Adrenal gland (tissue), 12 donors: ENCODE data around the gene SVOP. TPM values are rescaled to one million over a fixed set of nuclear protein-coding genes. Genes with fewer than 3 reads are reported as not detected.

Source experiments
- DNase-seq, 7 donors: peaks; one replicate each; pipeline ENCODE4 v3.0.0-alpha.2; 2019 to 2020
- H3K27ac ChIP-seq, 5 donors: fragments of 200-600 bp; sonication (generic) in 4 of 5; 1 replicate in 3 of 5; 2 replicates in 2 of 5; pipeline versions ENCODE4 v1.5.1 to v1.8.0; 2016 to 2020; ENCODE audit warnings: mild to moderate bottlenecking in 1 of 5
- H3K27me3 ChIP-seq: fragments of 200-600 bp; 2 replicates; pipeline ENCODE4 v1.8.0; 2021
- H3K36me3 ChIP-seq, 2 donors: fragments of 200-600 bp; replicated peaks in 1 of 2; 1 replicate in 1 of 2; 2 replicates in 1 of 2; pipeline versions ENCODE4 v1.5.1 to v1.8.0; 2018 to 2022
- H3K4me1 ChIP-seq, 2 donors: fragments of 200-600 bp; replicated peaks in 1 of 2; 1 replicate in 1 of 2; 2 replicates in 1 of 2; pipeline versions ENCODE4 v1.5.1 to v1.8.0; 2018 to 2021
- H3K4me3 ChIP-seq, 4 donors: fragments of 200-600 bp; sonication (generic) in 3 of 4; one replicate each; pipeline ENCODE4 v1.5.1; 2016 to 2018
- H3K9me3 ChIP-seq, 3 donors: fragments of 200-600 bp; sonication (generic) in 1 of 3; replicated peaks in 1 of 3; 1 replicate in 2 of 3; 2 replicates in 1 of 3; pipeline versions ENCODE4 v1.5.1 to v1.8.0; 2016 to 2021
- POLR2A ChIP-seq, 2 donors: fragments of 450-650 bp; IDR thresholded peaks; one replicate each; pipeline ENCODE4 v1.6.1; 2017; ENCODE audit warnings: antibody characterized with exemption in 2 of 2, mild to moderate bottlenecking in 2 of 2, moderate library complexity in 1 of 2
- WGBS, 4 donors: extraction: QIAGEN DNeasy Blood & Tissue Kit in 2 of 4; methylation state at CpG; one replicate each; pipeline versions ENCODE4 v1.1.5 to v1.1.7; 2013 to 2017; 5-methylcytosine and 5-hydroxymethylcytosine counted together
- intact Hi-C, 2 donors: fragments of 100-400 bp; cut with DNase I; formaldehyde crosslinking; loops; one replicate each; pipeline versions ENCODE4 v1.14.1 to v1.15.0; 2022 to 2023
- polyA plus RNA-seq, 3 donors: library from polyadenylated mRNA; stranded (reverse); fragments of 200-250 nt in 2 of 3; fragments of 350-450 nt in 1 of 3; fragmentation: Illumina TruSeq in 1 of 3; extraction: RNeasy Lipid Tissue Mini Kit (QIAGEN cat#74804) in 1 of 3; gene quantifications; one replicate each; pipeline ENCODE4 v1.2.3, GENCODE V29; 2013 to 2014
- total RNA-seq, 9 donors: library from RNA; depleted of rRNA in 4 of 9; stranded (reverse); fragments of >200 nt in 4 of 9; fragments of 120-200 nt in 1 of 9; fragmentation: NEBNext Ultra II Directional in 1 of 9; extraction: Animal tissue kit (Norgen Biotek cat#: 25700) in 1 of 9; gene quantifications; one replicate each; pipeline versions ENCODE4 v1.1.0 to v1.2.4, GENCODE V29; 2013 to 2023
- TF ChIP-seq, protein P1 (sequence below), 6 experiments: fragments of 450-650 bp in 4 of 6; fragments of 200-600 bp in 2 of 6; sonication (generic) in 1 of 6; IDR thresholded peaks; 1 replicate in 5 of 6; 2 replicates in 1 of 6; pipeline versions ENCODE4 v1.5.1 to v1.8.0; 2016 to 2021; ENCODE audit warnings: antibody characterized with exemption in 6 of 6, mild to moderate bottlenecking in 2 of 6, moderate library complexity in 1 of 6
- donor health status: healthy with polysubstance abuse.
- donor health status: Bipolar disorder and iron deficiency.
- donor health status: DM: yes; HTN: yes; CAD: no.
- donor health status: DM: no; HTN: no; CAD: no.
- donor health status: DM: no; HTN: no; CAD: no.
- donor health status: DM: yes; HTN: yes; CAD: no.

SVOP gene
- total and polyA plus RNA-seq, 12 donors, result 0.08 to 2.6 (median 0.98) TPM; not detected in 4

DNA sequence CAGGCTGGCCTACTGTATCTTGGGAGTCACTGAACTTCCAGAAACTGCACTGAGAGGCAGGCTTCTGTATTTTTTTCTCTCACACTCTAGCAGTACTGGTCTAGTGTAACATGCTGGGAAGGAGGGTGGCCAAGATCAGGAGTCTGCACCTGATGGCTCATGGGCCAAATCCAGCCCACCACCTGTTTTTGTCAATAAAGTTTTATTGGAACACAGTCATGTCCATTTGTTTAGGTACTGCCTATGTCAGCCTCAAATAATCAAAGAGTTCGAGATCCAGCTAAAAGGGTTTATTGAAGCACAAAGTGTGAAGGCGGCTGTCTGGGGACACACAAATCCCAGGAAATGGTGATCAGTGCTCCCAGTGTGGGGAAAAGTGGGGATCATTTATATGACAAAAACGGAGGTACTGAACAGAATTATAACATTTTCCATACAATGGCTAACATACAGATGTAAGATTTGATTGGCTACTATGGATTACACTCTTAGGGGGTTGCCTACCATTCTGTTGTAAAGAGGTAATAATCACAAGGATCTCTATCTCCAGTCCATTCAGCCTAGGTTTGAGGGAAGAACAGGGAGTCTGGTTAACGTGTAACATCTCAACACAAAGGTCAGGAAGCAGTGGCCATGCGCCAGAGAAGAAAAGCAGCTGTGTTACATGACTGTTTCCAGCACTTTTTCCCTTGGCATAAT is 44.4 kb upstream of the SVOP start:
- no peak for DNase-seq
- H3K9me3 ChIP-seq, result no peaks in the 10 kb centered on the region
- TF ChIP-seq POLR2A (IDR thresholded peaks at IDR 0.05), result no peak
- TF ChIP-seq, protein P1, sequence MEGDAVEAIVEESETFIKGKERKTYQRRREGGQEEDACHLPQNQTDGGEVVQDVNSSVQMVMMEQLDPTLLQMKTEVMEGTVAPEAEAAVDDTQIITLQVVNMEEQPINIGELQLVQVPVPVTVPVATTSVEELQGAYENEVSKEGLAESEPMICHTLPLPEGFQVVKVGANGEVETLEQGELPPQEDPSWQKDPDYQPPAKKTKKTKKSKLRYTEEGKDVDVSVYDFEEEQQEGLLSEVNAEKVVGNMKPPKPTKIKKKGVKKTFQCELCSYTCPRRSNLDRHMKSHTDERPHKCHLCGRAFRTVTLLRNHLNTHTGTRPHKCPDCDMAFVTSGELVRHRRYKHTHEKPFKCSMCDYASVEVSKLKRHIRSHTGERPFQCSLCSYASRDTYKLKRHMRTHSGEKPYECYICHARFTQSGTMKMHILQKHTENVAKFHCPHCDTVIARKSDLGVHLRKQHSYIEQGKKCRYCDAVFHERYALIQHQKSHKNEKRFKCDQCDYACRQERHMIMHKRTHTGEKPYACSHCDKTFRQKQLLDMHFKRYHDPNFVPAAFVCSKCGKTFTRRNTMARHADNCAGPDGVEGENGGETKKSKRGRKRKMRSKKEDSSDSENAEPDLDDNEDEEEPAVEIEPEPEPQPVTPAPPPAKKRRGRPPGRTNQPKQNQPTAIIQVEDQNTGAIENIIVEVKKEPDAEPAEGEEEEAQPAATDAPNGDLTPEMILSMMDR (IDR thresholded peaks at IDR 0.05), result no peak
- H3K4me3 ChIP-seq, result no peak overlapping the region
- intact Hi-C loops, result no loop called here
- H3K4me1 ChIP-seq, result no peaks in the 10 kb centered on the region
- H3K27me3 ChIP-seq, result no peaks in the 10 kb centered on the region
- WGBS, 4 donors, result 87 to 93% (median 92%) methylated on average over 5 of the region's 5 CpGs
- peaks cover 0 to 30% of the 10 kb centered on the region in 2 donors for H3K36me3 ChIP-seq
- H3K27ac ChIP-seq, result no peak overlapping the region

DNA sequence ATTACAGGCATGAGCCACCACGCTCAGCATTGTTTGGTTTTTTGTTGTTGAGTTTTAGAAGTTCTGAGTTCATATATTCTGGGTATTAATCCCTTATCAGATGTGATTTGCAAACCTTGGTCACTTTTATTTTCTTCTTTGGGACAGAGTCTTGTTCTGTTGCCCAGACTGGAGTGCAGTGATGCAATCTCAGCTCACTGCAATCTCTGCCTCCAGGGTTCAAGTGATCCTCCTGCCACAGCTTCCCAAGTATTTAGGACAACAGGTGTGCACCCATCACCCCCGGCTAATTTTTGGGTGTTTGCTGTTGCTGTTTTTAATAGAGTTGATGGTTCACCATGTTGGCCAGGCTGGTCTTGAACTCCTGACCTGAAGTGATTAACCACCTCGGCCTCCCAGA is 43.3 kb upstream of the SVOP start:
- H3K4me1 ChIP-seq, result no peaks in the 10 kb centered on the region
- intact Hi-C loops, result no loop called here
- no peak overlapping the region for H3K27ac ChIP-seq
- no peak for TF ChIP-seq POLR2A (IDR thresholded peaks at IDR 0.05)
- TF ChIP-seq, protein P1 (IDR thresholded peaks at IDR 0.05), result no peak
- no peak overlapping the region for H3K4me3 ChIP-seq
- WGBS, 4 donors, result 89 to 97% (median 96%) methylated on average over 2 to 3 of the region's 3 CpGs
- H3K36me3 ChIP-seq, result peaks cover 0 to 32% of the 10 kb centered on the region in 2 donors
- no peak for DNase-seq
- H3K27me3 ChIP-seq, result no peaks in the 10 kb centered on the region
- H3K9me3 ChIP-seq, result no peaks in the 10 kb centered on the region

DNA sequence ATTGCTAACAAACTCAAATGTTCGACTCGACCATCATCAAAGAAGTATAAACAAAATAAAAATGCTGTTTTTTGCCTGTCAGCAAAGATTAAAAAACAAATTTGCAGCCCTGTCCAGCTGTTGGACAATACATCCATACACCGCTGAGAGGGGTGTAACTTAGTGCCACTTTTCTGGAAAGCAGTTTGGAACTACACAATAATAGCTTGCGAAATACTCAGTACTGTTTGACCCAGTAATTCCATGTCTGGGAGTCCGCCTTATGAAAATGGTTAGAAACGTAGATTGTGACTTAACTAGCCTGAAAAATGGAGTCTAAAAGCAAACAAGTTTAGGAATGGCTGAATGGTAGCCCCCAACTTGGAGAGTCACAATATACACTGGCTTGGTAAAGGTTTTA is 37.9 kb upstream of the SVOP start:
- Histone ChIP-seq H3K4me1 (peaks cover 6 to 9% of the 10 kb centered on the region in 2 donors), H3K9me3 (no peaks in the 10 kb centered on the region), H3K36me3 (peaks cover 0 to 25% of the 10 kb centered on the region in 2 donors), H3K4me3 (no peak overlapping the region), H3K27ac (no peak overlapping the region), H3K27me3 (no peaks in the 10 kb centered on the region)
- DNase-seq, result no peak
- intact Hi-C loops, result no loop called here
- TF ChIP-seq, protein P1 (IDR thresholded peaks at IDR 0.05), result no peak
- no peak for TF ChIP-seq POLR2A (IDR thresholded peaks at IDR 0.05)
- WGBS, 4 donors, result 91 to 93% (median 93%) methylated on average over 6 of the region's 6 CpGs

DNA sequence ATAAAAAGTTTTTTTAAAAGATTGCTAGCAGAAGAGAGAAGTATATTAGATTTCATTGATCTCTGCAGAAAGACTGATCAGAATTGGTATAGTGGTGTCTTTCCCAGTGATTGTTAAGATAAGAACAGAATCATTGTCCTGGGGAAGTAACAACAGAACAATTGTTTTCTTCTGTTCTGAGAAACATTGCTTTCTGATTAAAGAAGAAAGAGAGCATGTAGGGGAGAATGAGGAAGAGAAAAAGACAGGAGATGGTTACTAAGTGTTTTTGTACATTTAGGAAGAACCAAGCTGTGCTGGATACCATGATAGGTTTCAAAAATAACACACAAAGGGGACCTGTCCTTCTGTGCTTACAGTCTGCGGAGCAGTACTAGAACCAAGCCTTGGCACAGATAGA is 36.5 kb upstream of the SVOP start:
- Histone ChIP-seq H3K36me3 (peaks cover 0 to 25% of the 10 kb centered on the region in 2 donors), H3K4me1 (peaks cover 13 to 15% of the 10 kb centered on the region in 2 donors), H3K27me3 (no peaks in the 10 kb centered on the region), H3K9me3 (no peaks in the 10 kb centered on the region), H3K27ac (no peak overlapping the region), H3K4me3 (no peak overlapping the region)
- TF ChIP-seq, protein P1 (IDR thresholded peaks at IDR 0.05), result no peak
- no peak for TF ChIP-seq POLR2A (IDR thresholded peaks at IDR 0.05)
- intact Hi-C loops, result no loop called here
- WGBS, 4 donors, result 87 to 100% (median 95%) methylated on average over 1 of the region's 1 CpG
- no peak for DNase-seq
